ENCODE data around the gene SMC6. TPM values are rescaled to one million over a fixed set of nuclear protein-coding genes. Genes with fewer than 3 reads are reported as not detected.
A peak's percentile ranks its signal among the peaks of the same experiment; 100 is the strongest.

The SMC6 gene
- total RNA-seq, 1 donor from 2014 or later, result 31.0 TPM

- Mint-ChIP-seq H3K4me3 (no peak overlapping the region), H3K27me3 (ENCODE audit: insufficient read depth) (no peaks in the 10 kb centered on the region), H3K36me3 (ENCODE audit: low read depth) (peaks cover 11% of the 10 kb centered on the region), H3K27ac (no peak overlapping the region), H3K9me3 (no peaks in the 10 kb centered on the region), H3K4me1 (ENCODE audit: low read depth) (peaks cover 48% of the 10 kb centered on the region)
- intact Hi-C loops (cut with micrococcal nuclease), result loop anchor here (10.0 kb wide), 1 partner anchor 243 kb away; the partner anchor contains the start of gene RAD51AP2
- DNase-seq (ENCODE audit: low spot score), result no peak
Observed at GRCh38 chr2:17758118-17758517, 4.5 kb upstream of the SMC6 start.

GRCh38 chr2:17757321-17757720 is 3.7 kb upstream of the SMC6 start:
- H3K4me1 Mint-ChIP-seq (ENCODE audit: low read depth), result peaks cover 56% of the 10 kb centered on the region
- H3K9me3 Mint-ChIP-seq, result no peaks in the 10 kb centered on the region
- H3K36me3 Mint-ChIP-seq (ENCODE audit: low read depth), result peaks cover 9% of the 10 kb centered on the region
- no peak overlapping the region for H3K27ac Mint-ChIP-seq
- no peak overlapping the region for H3K4me3 Mint-ChIP-seq
- no peaks in the 10 kb centered on the region for H3K27me3 Mint-ChIP-seq (ENCODE audit: insufficient read depth)
- intact Hi-C loops (cut with micrococcal nuclease), result loop anchor here (10.0 kb wide), 1 partner anchor 243 kb away; the partner anchor contains the start of gene RAD51AP2
- no peak for DNase-seq (ENCODE audit: low spot score)

GRCh38 chr2:17756668-17757067 is 3.1 kb upstream of the SMC6 start:
- Mint-ChIP-seq H3K36me3 (ENCODE audit: low read depth) (peaks cover 8% of the 10 kb centered on the region), H3K27ac (no peak overlapping the region), H3K9me3 (no peaks in the 10 kb centered on the region), H3K4me1 (ENCODE audit: low read depth) (peaks cover 62% of the 10 kb centered on the region), H3K27me3 (ENCODE audit: insufficient read depth) (no peaks in the 10 kb centered on the region), H3K4me3 (no peak overlapping the region)
- intact Hi-C loops (cut with micrococcal nuclease), result loop anchor here (10.0 kb wide), 1 partner anchor 242 kb away; the partner anchor contains the start of gene RAD51AP2
- DNase-seq (ENCODE audit: low spot score), result no peak

- Mint-ChIP-seq H3K4me3 (peak overlapping the region; percentile 86), H3K27me3 (ENCODE audit: insufficient read depth) (no peaks in the 10 kb centered on the region), H3K9me3 (no peaks in the 10 kb centered on the region), H3K27ac (peak overlapping the region; percentile 78), H3K36me3 (ENCODE audit: low read depth) (peaks cover 2% of the 10 kb centered on the region), H3K4me1 (ENCODE audit: low read depth) (peaks cover 73% of the 10 kb centered on the region)
- intact Hi-C loops (cut with micrococcal nuclease), result loop anchor here (2.0 to 10.0 kb wide), 3 partner anchors 36 to 1592 kb away; partner anchors contain the start of gene RAD51AP2
- DNase-seq (ENCODE audit: low spot score), result no peak
Observed at GRCh38 chr2:17754773-17755425, 1.3 kb upstream of the SMC6 start.

GRCh38 chr2:17752892-17753802 is 463 bp downstream of the SMC6 start:
- DNase-seq (ENCODE audit: low spot score), result peak; percentile 34
- peak overlapping the region; percentile 78 for H3K27ac Mint-ChIP-seq
- H3K27me3 Mint-ChIP-seq (ENCODE audit: insufficient read depth), result no peaks in the 10 kb centered on the region

GRCh38 chr2:17752246-17752645 is 1.4 kb downstream of the SMC6 start:
- Mint-ChIP-seq H3K27ac (no peak overlapping the region), H3K36me3 (ENCODE audit: low read depth) (peaks cover 5% of the 10 kb centered on the region), H3K4me1 (ENCODE audit: low read depth) (peaks cover 53% of the 10 kb centered on the region), H3K27me3 (ENCODE audit: insufficient read depth) (no peaks in the 10 kb centered on the region), H3K9me3 (no peaks in the 10 kb centered on the region), H3K4me3 (peak overlapping the region; percentile 86)
- DNase-seq (ENCODE audit: low spot score), result no peak
- intact Hi-C loops (cut with micrococcal nuclease), result loop anchor here (5.0 to 10.0 kb wide), 2 partner anchors 237 to 1595 kb away; partner anchors contain the start of gene RAD51AP2

More at GRCh38 chr2:17752892-17753802, 463 bp downstream of the SMC6 start:
- intact Hi-C loops (cut with micrococcal nuclease), result loop anchor here (1.0 to 10.0 kb wide), 4 partner anchors 77 to 1594 kb away; partner anchors contain the start of genes RAD51AP2 and RDH14
- Mint-ChIP-seq H3K36me3 (ENCODE audit: low read depth) (peaks cover 2% of the 10 kb centered on the region), H3K4me1 (ENCODE audit: low read depth) (peaks cover 60% of the 10 kb centered on the region), H3K9me3 (no peaks in the 10 kb centered on the region), H3K4me3 (peak overlapping the region; percentile 86)

GRCh38 chr2:17749753-17750438 is 3.7 kb downstream of the SMC6 start:
- Mint-ChIP-seq H3K4me3 (peak overlapping the region; percentile 16), H3K4me1 (ENCODE audit: low read depth) (peaks cover 32% of the 10 kb centered on the region), H3K27ac (peak overlapping the region; percentile 42), H3K9me3 (no peaks in the 10 kb centered on the region), H3K36me3 (ENCODE audit: low read depth) (peaks cover 7% of the 10 kb centered on the region), H3K27me3 (ENCODE audit: insufficient read depth) (no peaks in the 10 kb centered on the region)
- no peak for DNase-seq (ENCODE audit: low spot score)
- intact Hi-C loops (cut with micrococcal nuclease), result loop anchor here (5.0 to 10.0 kb wide), 2 partner anchors 235 to 1597 kb away; partner anchors contain the start of gene RAD51AP2

- intact Hi-C loops (cut with micrococcal nuclease), result no loop called here
- no peak overlapping the region for H3K4me3 Mint-ChIP-seq
- H3K36me3 Mint-ChIP-seq (ENCODE audit: low read depth), result peaks cover 11% of the 10 kb centered on the region
- H3K27me3 Mint-ChIP-seq (ENCODE audit: insufficient read depth), result no peaks in the 10 kb centered on the region
- H3K4me1 Mint-ChIP-seq (ENCODE audit: low read depth), result peaks cover 27% of the 10 kb centered on the region
- H3K9me3 Mint-ChIP-seq, result no peaks in the 10 kb centered on the region
- H3K27ac Mint-ChIP-seq, result no peak overlapping the region
- no peak for DNase-seq (ENCODE audit: low spot score)
Observed at GRCh38 chr2:17748745-17749144, 4.9 kb downstream of the SMC6 start.

GRCh38 chr2:17747684-17748452 is 5.7 kb downstream of the SMC6 start:
- H3K9me3 Mint-ChIP-seq, result no peaks in the 10 kb centered on the region
- no peak for DNase-seq (ENCODE audit: low spot score)
- H3K27me3 Mint-ChIP-seq (ENCODE audit: insufficient read depth), result no peaks in the 10 kb centered on the region
- no peak overlapping the region for H3K27ac Mint-ChIP-seq
- peaks cover 11% of the 10 kb centered on the region for H3K36me3 Mint-ChIP-seq (ENCODE audit: low read depth)
- H3K4me3 Mint-ChIP-seq, result no peak overlapping the region
- intact Hi-C loops (cut with micrococcal nuclease), result no loop called here
- peaks cover 25% of the 10 kb centered on the region for H3K4me1 Mint-ChIP-seq (ENCODE audit: low read depth)

GRCh38 chr2:17740203-17740602 is 13.4 kb downstream of the SMC6 start:
- H3K27me3 Mint-ChIP-seq (ENCODE audit: insufficient read depth), result no peaks in the 10 kb centered on the region
- no peak for DNase-seq (ENCODE audit: low spot score)
- no peak overlapping the region for H3K4me3 Mint-ChIP-seq
- no peaks in the 10 kb centered on the region for H3K9me3 Mint-ChIP-seq
- no peaks in the 10 kb centered on the region for H3K4me1 Mint-ChIP-seq (ENCODE audit: low read depth)
- peaks cover 30% of the 10 kb centered on the region for H3K36me3 Mint-ChIP-seq (ENCODE audit: low read depth)
- intact Hi-C loops (cut with micrococcal nuclease), result no loop called here
- H3K27ac Mint-ChIP-seq, result no peak overlapping the region

- no peak overlapping the region for H3K4me3 Mint-ChIP-seq
- no peak overlapping the region for H3K27ac Mint-ChIP-seq
- DNase-seq (ENCODE audit: low spot score), result no peak
- H3K4me1 Mint-ChIP-seq (ENCODE audit: low read depth), result no peaks in the 10 kb centered on the region
- no peaks in the 10 kb centered on the region for H3K9me3 Mint-ChIP-seq
- no peaks in the 10 kb centered on the region for H3K27me3 Mint-ChIP-seq (ENCODE audit: insufficient read depth)
- peaks cover 33% of the 10 kb centered on the region for H3K36me3 Mint-ChIP-seq (ENCODE audit: low read depth)
- intact Hi-C loops (cut with micrococcal nuclease), result no loop called here
Observed at GRCh38 chr2:17736989-17737388, 16.6 kb downstream of the SMC6 start.

GRCh38 chr2:17735864-17736263 is 17.7 kb downstream of the SMC6 start:
- intact Hi-C loops (cut with micrococcal nuclease), result no loop called here
- peaks cover 37% of the 10 kb centered on the region for H3K36me3 Mint-ChIP-seq (ENCODE audit: low read depth)
- no peak overlapping the region for H3K27ac Mint-ChIP-seq
- H3K9me3 Mint-ChIP-seq, result no peaks in the 10 kb centered on the region
- no peaks in the 10 kb centered on the region for H3K4me1 Mint-ChIP-seq (ENCODE audit: low read depth)
- H3K4me3 Mint-ChIP-seq, result no peak overlapping the region
- no peak for DNase-seq (ENCODE audit: low spot score)
- no peaks in the 10 kb centered on the region for H3K27me3 Mint-ChIP-seq (ENCODE audit: insufficient read depth)

All from activated T-helper 1 cell treated with anti-CD3 and anti-CD28 coated beads, Interleukin-12 subunit alpha, Interleukin-12 subunit beta, Interleukin-2, Interleukin-4 antibody, amounts not matched to agents 30 ng/mL and 10 ng/mL and 1 ng/mL, durations not matched to agents 14 hours and 24 hours and 36 hours (primary cell).